ENCODE measurements around the gene CNST.
"Not testable (repeated sequence)": the region's sequence is repeated elsewhere in the genome, so short reads cannot be mapped to it uniquely, and the experiment has no call there.

CNST gene

DNA sequence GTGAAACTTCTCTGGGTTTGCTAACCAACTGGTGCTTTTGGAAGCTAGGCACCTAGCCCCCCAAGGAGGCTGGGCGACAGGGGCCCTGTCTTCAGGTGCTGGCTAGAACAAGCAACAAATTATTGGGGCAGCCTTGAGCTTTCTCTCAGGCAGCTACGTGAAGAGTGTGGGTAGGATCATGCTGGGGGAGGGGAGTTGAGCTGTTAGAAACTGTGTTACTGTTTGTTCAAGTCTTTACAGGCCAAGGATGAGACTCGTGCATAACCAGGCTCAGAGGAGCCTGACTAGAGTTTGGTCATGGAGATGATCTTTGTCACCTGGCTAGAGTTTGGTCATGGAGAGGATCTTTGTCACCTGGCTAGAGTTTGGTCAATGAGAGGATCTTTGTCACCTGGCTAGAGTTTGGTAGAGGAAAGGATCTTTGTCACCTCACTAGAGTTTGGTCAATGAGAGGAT, 145.3 kb downstream of the CNST start:
- DNase-seq = no peak

DNA sequence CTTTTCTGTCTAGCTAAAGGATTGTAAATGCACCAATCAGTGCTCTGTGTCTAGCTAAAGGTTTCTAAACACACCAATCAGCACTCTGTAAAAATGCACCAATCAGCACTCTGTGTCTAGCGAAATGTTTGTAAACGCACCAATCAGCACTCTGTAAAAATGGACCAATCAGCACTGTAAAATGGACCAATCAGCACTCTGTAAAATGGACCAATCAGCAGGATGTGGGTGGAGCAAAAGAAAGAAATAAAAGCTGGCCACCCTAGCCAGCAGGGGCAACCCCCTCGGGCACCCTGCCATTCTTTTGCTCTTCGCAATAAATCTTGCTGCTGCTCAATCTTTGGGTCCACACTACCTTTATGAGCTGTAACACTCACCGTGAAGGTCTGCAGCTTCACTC, 146.2 kb downstream of the CNST start:
- DNase-seq = not testable (repeated sequence)

Measured in fibroblast of skin of scalp (primary cell).